ENCODE measurements around the gene OR8S1.
A peak's percentile ranks its signal among the peaks of the same experiment; 100 is the strongest.
"Not testable (repeated sequence)": the region's sequence is repeated elsewhere in the genome, so short reads cannot be mapped to it uniquely, and the experiment has no call there.

OR8S1 gene

DNA sequence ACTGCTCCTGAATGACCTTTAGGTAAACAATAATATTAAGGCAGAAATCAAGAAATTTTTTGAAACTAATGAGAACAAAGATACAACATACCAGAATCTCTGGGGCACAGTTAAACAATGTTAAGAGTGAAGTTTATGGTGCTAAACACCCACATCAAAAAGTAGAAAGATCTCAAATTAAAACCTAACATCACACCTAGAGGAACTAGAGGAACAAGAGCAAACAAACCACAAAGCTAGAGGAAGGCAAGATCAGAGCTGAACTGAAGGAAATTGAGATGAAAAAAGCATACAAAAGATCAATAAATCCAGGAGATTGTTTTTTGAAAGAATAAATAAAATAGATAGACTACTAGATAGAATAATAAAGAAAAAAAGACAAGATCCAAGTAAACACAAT is 7.2 kb downstream of the OR8S1 start:
- DNase-seq (no peak), ATAC-seq (no peak)
- Mint-ChIP-seq H3K4me1 (peaks cover 17% of the 10 kb centered on the region), H3K27me3 (peaks cover 2% of the 10 kb centered on the region), H3K4me3 (no peak overlapping the region), H3K9me3 (no peaks in the 10 kb centered on the region), H3K27ac (peak overlapping the region; percentile 2), H3K36me3 (ENCODE audit: low read depth) (no peaks in the 10 kb centered on the region)

DNA sequence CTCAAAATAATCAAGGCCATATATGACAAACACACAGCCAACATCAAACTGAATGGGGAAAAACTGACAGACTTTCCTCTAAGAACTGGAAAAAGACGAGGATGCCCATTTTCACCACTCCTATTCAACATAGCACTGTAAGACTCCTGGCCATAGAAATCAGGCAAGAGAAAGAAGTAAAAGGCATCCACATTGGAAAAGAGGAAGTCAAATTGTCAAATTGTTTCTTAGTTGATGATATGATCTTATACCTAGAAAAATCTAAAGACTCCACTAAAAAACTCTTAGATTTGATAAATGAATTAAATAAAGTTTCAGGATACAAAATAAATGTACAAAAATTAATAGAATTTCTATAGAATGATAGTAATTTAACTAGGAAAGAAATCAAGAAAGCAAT is 11.2 kb downstream of the OR8S1 start:
- no peak overlapping the region for H3K4me3 Mint-ChIP-seq
- no peaks in the 10 kb centered on the region for H3K36me3 Mint-ChIP-seq (ENCODE audit: low read depth)
- DNase-seq (no peak), ATAC-seq (no peak)
- peaks cover 4% of the 10 kb centered on the region for H3K9me3 Mint-ChIP-seq
- peaks cover 2% of the 10 kb centered on the region for H3K27me3 Mint-ChIP-seq
- H3K4me1 Mint-ChIP-seq = peaks cover 40% of the 10 kb centered on the region
- H3K27ac Mint-ChIP-seq = no peak overlapping the region

DNA sequence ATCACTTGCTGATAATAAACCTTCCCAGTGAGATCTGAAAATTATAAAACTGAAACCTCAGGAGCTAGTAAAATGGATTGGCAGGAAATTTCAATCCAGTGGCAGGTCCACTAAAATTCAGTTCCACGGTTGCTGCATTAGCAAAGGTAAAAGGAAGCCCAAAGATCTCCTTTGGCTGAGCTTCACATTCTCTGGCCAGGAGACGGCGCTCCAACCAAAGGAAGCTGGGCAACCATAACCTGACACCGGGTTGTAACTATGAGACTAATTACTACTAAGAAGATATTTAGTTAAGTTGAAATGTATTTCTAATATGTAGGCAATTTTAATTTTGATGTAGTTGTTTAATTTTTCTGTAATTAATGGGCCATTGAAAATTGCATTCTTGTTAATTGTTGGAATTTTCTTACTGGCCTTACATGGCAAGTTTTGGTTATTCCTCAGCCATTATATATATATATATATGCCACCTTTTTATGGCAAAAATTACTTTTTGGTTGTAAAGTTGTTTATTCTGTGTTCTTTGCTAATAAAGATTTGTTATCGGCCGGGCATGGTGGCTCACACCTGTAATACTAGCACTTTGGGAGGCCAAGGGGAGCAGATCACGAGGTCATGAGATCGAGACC is 17.0 kb downstream of the OR8S1 start:
- H3K36me3 Mint-ChIP-seq (ENCODE audit: low read depth) = no peaks in the 10 kb centered on the region

DNA sequence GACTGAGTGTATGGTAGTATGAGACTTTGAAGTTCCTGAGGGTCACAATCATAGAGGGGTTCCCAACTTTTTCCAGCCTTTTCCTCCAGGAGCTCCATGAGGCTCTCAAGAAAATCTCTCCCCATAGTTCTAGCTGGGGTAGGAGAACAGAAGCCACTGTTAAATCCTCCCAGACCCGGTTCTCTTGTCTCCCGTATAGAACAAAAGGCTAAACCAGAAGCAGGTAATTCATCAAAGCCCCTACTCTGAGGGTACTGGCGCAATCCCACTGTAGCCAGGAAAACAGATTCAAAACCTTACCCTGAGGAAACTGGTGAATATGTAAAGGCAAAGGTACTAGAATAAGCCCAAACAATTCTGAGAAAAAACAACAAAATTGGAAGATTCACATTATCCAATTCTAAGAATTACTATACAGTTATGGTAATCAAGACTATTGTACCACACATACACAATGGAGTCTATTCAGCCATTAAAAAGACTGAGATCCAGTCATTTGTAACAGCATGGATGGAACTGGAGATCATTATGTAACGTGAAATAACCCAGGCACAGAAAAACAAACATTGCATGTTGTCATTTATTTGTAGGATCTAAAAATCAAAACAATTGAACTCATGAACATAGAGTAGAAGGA is 20.5 kb downstream of the OR8S1 start:
- peaks cover 8% of the 10 kb centered on the region for H3K27me3 Mint-ChIP-seq
- no peak overlapping the region for H3K27ac Mint-ChIP-seq
- peaks cover 14% of the 10 kb centered on the region for H3K4me1 Mint-ChIP-seq
- H3K36me3 Mint-ChIP-seq (ENCODE audit: low read depth) = no peaks in the 10 kb centered on the region
- DNase-seq (no peak), ATAC-seq (no peak)
- no peak overlapping the region for H3K4me3 Mint-ChIP-seq
- no peaks in the 10 kb centered on the region for H3K9me3 Mint-ChIP-seq

More for the DNA sequence above, 17.0 kb downstream of the OR8S1 start:
- peaks cover 6% of the 10 kb centered on the region for H3K27me3 Mint-ChIP-seq
- no peak for ATAC-seq
- H3K4me1 Mint-ChIP-seq = peaks cover 32% of the 10 kb centered on the region
- no peak overlapping the region for H3K4me3 Mint-ChIP-seq
- H3K27ac Mint-ChIP-seq = no peak overlapping the region
- peak; percentile 62 for DNase-seq
- H3K9me3 Mint-ChIP-seq = peaks cover 4% of the 10 kb centered on the region

DNA sequence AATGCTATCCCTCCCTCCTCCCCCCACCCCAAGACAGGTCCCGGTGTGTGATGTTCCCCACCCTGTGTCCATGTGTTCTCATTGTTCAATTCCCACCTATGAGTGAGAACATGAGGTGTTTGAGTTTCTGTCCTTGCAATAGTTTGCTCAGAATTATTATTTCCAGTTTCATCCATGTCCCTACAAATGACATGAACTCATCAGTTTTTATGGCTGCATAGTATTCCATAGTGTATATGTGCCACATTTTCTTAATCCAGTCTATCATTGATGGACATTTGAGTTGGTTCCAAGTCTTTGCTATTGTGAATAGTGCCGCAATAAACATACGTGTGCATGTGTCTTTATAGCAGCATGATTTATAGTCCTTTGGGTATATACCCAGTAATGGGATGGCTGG is 21.6 kb downstream of the OR8S1 start:
- H3K4me1 Mint-ChIP-seq; H3K36me3 Mint-ChIP-seq (ENCODE audit: low read depth): not testable (repeated sequence)

DNA sequence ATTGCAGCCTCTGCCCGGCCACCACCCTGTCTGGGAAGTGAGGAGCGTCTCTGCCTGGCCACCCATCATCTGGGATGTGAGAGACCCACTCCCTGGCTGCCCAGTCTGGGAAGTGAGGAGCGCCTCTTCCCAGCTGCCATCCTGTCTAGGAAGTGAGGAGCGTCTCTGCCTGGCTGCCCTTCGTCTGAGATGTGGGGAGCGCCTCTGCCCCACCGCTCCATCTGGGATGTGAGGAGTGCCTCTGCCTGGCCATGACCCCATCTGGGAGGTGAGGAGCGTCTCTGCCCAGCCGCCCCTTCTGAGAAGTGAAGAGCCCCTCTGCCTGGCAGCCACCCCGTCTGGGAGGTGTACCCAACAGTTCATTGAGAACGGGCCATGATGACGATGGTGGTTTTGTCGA is 26.2 kb downstream of the OR8S1 start:
- ATAC-seq; DNase-seq; H3K36me3 Mint-ChIP-seq (ENCODE audit: low read depth); H3K27ac Mint-ChIP-seq; H3K27me3 Mint-ChIP-seq; H3K9me3 Mint-ChIP-seq; H3K4me3 Mint-ChIP-seq: not testable (repeated sequence)
- H3K4me1 Mint-ChIP-seq = peaks cover 13% of the 10 kb centered on the region

More for the DNA sequence above, 21.6 kb downstream of the OR8S1 start:
- not testable (repeated sequence) for H3K4me3 Mint-ChIP-seq, H3K27me3 Mint-ChIP-seq, DNase-seq, ATAC-seq, H3K27ac Mint-ChIP-seq, H3K9me3 Mint-ChIP-seq

DNA sequence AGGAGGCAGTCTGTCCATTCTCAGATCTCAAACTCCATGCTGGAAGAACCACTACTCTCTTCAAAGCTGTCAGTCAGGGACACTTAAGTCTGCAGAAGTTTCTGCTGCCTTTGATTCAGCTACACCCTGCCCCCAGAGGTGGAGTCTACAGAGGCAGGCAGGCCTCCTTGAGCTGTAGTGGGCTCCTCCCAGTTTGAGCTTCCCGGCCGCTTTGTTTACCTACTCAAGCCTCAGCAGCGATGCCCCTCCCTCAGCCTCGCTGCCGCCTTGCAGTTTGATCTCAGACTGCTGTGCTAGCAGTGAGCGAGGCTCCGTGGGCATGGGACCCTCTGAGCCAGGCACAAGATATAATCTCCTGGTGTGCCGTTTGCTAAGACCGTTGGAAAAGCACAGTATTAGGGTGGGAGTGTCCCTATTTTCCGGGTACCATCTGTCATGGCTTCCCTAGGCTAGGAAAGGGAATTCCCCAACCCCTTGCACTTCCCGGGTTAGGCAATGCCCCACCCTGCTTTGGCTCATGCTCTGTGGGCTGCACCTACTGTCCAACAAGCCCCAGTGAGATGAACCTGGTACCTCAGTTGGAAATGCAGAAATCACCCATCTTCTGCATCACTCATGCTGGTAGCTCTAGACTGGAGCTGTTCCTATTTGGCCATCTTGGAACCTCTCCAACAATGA is 28.4 kb downstream of the OR8S1 start:
- not testable (repeated sequence) for DNase-seq; H3K4me3 Mint-ChIP-seq; H3K9me3 Mint-ChIP-seq; H3K36me3 Mint-ChIP-seq (ENCODE audit: low read depth); H3K27me3 Mint-ChIP-seq; H3K27ac Mint-ChIP-seq; ATAC-seq
- H3K4me1 Mint-ChIP-seq = peaks cover 13% of the 10 kb centered on the region

DNA sequence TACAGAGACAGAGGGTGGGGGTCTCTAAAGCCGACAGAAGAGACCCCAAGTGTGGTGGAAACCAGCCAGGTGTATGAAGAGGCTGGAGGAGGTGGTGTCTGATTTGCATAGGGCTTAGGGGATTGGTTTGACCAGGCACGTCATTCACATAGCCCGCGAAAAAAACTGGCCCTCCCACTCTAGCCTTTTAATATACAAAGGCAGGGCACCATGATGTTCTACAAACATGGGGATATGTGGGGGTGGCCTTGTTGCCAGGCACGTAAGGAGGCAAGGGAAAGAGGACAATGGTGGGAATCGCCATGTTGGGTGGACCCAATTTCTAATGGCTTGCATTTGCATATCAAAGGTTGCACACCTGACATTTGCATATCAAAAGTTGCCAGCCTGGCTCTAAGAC is 31.2 kb downstream of the OR8S1 start:
- no peaks in the 10 kb centered on the region for H3K9me3 Mint-ChIP-seq
- no peaks in the 10 kb centered on the region for H3K36me3 Mint-ChIP-seq (ENCODE audit: low read depth)
- ATAC-seq = no peak
- peaks cover 13% of the 10 kb centered on the region for H3K4me1 Mint-ChIP-seq
- no peak overlapping the region for H3K4me3 Mint-ChIP-seq
- H3K27me3 Mint-ChIP-seq = peaks cover 12% of the 10 kb centered on the region
- no peak for DNase-seq
- no peak overlapping the region for H3K27ac Mint-ChIP-seq

DNA sequence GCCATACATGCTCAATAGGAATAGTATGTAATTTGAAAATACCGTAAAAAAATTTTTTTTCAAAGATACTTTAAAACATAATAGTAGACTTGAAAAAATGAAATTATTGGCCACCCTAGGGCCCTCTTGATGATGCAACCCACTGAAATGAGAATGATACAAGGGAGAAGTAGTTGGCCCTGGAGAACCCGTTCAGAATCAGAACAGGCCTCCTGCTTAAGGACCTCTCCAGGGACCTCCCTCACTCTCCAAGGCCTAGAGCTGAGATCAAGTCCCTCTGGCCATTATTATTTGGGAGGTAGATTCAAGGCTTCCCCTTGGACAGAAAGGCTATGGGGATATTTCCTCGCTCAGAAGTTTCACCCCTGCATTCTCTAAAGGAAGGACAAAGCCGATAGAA is 32.5 kb downstream of the OR8S1 start:
- no peaks in the 10 kb centered on the region for H3K36me3 Mint-ChIP-seq (ENCODE audit: low read depth)
- ATAC-seq (no peak), DNase-seq (no peak)
- no peaks in the 10 kb centered on the region for H3K9me3 Mint-ChIP-seq
- H3K4me3 Mint-ChIP-seq = no peak overlapping the region
- peaks cover 9% of the 10 kb centered on the region for H3K4me1 Mint-ChIP-seq
- no peak overlapping the region for H3K27ac Mint-ChIP-seq
- peaks cover 12% of the 10 kb centered on the region for H3K27me3 Mint-ChIP-seq

DNA sequence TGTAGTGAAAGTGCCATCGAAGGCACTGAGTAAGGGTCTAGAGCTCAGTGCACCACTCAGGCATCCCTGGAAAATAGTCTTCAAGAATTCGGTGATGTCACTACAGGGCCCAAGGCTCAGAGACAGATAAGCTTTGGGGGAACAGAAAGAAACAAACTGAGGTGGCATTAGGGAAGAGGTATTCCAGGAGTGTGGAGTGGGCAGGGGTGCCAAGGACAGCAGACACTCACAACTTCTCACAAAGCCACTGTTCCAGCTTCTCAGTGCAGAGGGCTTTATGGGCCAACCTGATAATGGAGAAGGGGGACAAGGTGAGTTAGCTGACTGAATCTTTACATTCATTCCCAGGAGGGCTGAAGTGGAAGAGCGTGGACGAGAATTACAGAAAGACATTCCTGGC is 42.3 kb downstream of the OR8S1 start:
- no peak overlapping the region for H3K27ac Mint-ChIP-seq
- H3K4me3 Mint-ChIP-seq = no peak overlapping the region
- no peak for DNase-seq
- H3K9me3 Mint-ChIP-seq = no peaks in the 10 kb centered on the region
- no peaks in the 10 kb centered on the region for H3K36me3 Mint-ChIP-seq (ENCODE audit: low read depth)
- peaks cover 11% of the 10 kb centered on the region for H3K27me3 Mint-ChIP-seq
- H3K4me1 Mint-ChIP-seq = no peaks in the 10 kb centered on the region
- no peak for ATAC-seq

DNA sequence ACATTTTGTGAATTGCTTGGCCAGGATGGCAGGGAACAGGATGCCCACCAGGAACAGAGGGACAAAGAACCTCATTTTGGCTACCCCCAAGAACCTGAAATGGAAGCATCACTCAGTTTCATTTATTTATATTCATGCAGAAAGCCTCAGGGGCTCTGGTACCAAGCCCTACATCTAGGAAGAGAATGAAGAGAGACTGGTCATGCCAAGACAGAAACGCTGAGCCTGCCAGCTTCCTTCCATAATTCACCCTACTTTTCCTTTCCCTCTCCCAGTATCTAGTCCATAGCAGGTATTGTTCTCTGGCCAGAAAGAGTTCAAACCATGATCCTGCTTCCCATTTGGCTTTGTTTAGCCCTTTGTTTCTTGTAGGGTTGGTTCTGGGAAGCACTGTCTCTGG is 44.5 kb downstream of the OR8S1 start, which contains the start of gene LALBA:
TSS of gene LALBA (minus strand) at position 101 of the 400 bp plus-strand sequence. CDS start at position 75, 26 bp downstream.
- no peak within 1 kb of the TSS for H3K27ac Mint-ChIP-seq
- H3K9me3 Mint-ChIP-seq = no peaks in the 10 kb centered on the region
- no peak for DNase-seq
- no peaks in the 10 kb centered on the region for H3K36me3 Mint-ChIP-seq (ENCODE audit: low read depth)
- H3K4me1 Mint-ChIP-seq = no peaks in the 10 kb centered on the region
- peaks cover 12% of the 10 kb centered on the region for H3K27me3 Mint-ChIP-seq
- H3K4me3 Mint-ChIP-seq = no peak within 1 kb of the TSS
- ATAC-seq = no peak

DNA sequence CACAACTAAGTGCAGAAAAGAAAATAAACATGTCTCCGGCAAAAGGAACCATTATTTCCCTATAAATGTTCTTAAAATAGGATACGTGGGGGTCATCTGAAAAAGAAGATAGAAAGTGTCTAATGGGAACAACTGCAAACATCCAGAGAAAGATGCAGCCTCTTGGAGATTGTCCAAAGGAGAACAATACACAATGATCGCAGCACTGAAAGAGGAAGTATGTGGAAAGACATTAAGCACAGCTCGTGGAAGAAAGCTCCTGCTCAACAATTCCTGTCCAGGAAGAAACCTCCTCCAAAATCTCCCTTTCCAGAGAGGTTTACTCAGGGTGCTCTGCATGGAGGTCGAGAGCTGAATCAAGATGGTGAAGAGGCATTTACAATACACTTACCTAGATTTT is 46.9 kb downstream of the OR8S1 start:
- Mint-ChIP-seq H3K27ac (no peak overlapping the region), H3K9me3 (no peaks in the 10 kb centered on the region), H3K36me3 (ENCODE audit: low read depth) (no peaks in the 10 kb centered on the region)

More for the DNA sequence above, 46.9 kb downstream of the OR8S1 start:
- Mint-ChIP-seq H3K4me1 (no peaks in the 10 kb centered on the region), H3K27me3 (peaks cover 11% of the 10 kb centered on the region), H3K4me3 (no peak overlapping the region)
- DNase-seq = no peak
- no peak for ATAC-seq

Data from activated naive CD8-positive, alpha-beta T cell treated with anti-CD3 and anti-CD28 coated beads, Interleukin-2, amount 50 U/mL, for 24 hours (primary cell).